Activated CD8-positive, alpha-beta memory T cell treated with anti-CD3 and anti-CD28 coated beads, Interleukin-2, amount 10 ng/mL, durations not matched to agents 7 days and 5 days (primary cell): Measurements from ENCODE around the gene DTNBP1. TPM values are rescaled to one million over a fixed set of nuclear protein-coding genes. Genes with fewer than 3 reads are reported as not detected.

Experiments used
- ATAC-seq: fragments of 150-1000 bp; cut with Tn5 transposase; one replicate; pipeline ENCODE4 v1.10.0; 2021; ENCODE audit warnings: moderate library complexity
- CTCF ChIA-PET: fragments of 350-600 bp; sonication (Branson Sonifier 250); formaldehyde crosslinking; loops from one replicate; lab custom pipeline; 2021; ENCODE audit warnings: antibody characterized with exemption; lab: Charles Lee
- DNase-seq: peaks from one replicate; pipeline ENCODE4 v3.0.0-alpha.2; 2020
- H3K27ac Mint-ChIP-seq: one replicate; pipeline ENCODE4 v1.8.0; 2021; ENCODE audit warnings: mild to moderate bottlenecking, mixed read lengths
- H3K27me3 Mint-ChIP-seq: one replicate; pipeline ENCODE4 v1.8.0; 2021; ENCODE audit warnings: mixed read lengths
- H3K36me3 Mint-ChIP-seq: one replicate; pipeline ENCODE4 v1.8.0; 2021; ENCODE audit warnings: mild to moderate bottlenecking, mixed read lengths
- H3K4me1 Mint-ChIP-seq: one replicate; pipeline ENCODE4 v1.8.0; 2021; ENCODE audit warnings: mixed read lengths
- H3K4me3 Mint-ChIP-seq: one replicate; pipeline ENCODE4 v1.8.0; 2021; ENCODE audit warnings: mild to moderate bottlenecking, moderate library complexity, mixed read lengths
- H3K9me3 Mint-ChIP-seq: one replicate; pipeline ENCODE4 v1.8.0; 2022; ENCODE audit warnings: low read depth, mixed read lengths
- total RNA-seq, 2 experiments: library from RNA; stranded (reverse); gene quantifications; one replicate each; pipeline ENCODE4 v1.2.3, GENCODE V29; 2021

DTNBP1 gene
- total RNA-seq, 2 experiments from 2014 or later = 15.3 to 18.5 TPM

DNA sequence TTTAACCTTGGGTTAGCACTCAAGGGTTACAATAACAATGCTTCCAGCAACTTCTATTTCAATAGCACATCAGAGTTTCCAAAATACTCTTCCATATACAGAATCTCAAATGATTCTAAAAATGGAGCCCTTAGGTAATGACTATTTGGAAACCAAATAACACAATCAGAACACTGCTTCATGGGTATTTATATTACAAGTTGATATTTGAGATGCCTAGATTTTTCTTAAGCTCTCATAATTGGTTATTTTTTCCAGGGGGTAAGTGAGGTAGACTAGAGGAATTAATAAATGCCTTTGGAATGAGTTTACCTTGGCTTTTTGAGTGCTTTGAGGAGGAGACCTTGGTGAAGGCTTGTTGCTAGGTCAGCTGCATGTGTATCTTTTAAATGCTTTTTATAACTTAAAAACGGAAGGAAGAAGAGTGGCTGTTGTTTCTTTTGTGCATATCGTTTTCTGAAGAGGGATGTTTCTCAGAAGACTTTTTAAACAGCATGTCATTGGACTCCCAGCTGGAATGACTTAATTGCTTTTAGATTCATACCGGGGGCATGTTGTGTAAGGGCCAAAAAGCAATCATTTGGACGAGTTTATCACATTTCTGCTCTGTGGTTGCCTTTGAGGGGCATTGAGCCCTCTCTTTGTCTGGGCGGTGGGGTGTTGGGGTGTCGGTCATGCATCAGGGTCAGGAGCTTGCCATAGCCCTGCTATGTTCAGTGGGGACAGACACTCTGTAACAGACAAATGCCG is 186.0 kb downstream of the DTNBP1 start:
- Mint-ChIP-seq H3K9me3 (no peaks in the 10 kb centered on the region), H3K4me3 (no peak overlapping the region), H3K27me3 (no peaks in the 10 kb centered on the region), H3K4me1 (peaks cover 4% of the 10 kb centered on the region), H3K36me3 (peaks cover 16% of the 10 kb centered on the region), H3K27ac (no peak overlapping the region)
- ATAC-seq (no peak), DNase-seq (no peak)
- CTCF ChIA-PET = interaction anchor here (1.6 kb wide), 1 partner anchor 14 kb away, joined by 4 read pairs; no protein-coding TSS in a partner anchor

DNA sequence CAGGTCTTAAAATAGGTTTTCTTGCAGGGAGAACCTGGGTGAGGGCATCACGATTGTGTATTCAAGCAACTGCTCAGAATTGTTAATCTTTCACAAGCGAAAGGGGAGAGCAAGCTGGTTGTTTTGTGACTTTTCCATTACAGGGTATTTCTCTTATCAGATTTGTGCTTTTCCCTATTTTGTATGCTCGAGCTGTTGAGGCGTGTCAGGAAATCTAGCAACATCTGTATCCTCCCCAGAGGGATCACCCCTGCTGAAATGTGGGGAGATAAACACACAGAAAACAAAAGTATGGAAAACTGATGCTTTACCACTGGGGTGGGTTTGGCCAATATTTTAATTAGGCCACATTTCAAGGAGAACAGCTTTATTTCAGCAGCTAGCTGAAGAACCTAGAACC is 187.0 kb downstream of the DTNBP1 start:
- ATAC-seq = no peak
- Mint-ChIP-seq H3K4me1 (no peaks in the 10 kb centered on the region), H3K4me3 (no peak overlapping the region), H3K27ac (no peak overlapping the region), H3K27me3 (no peaks in the 10 kb centered on the region), H3K9me3 (no peaks in the 10 kb centered on the region), H3K36me3 (peaks cover 16% of the 10 kb centered on the region)
- CTCF ChIA-PET = interaction anchor here (1.7 kb wide), 1 partner anchor 15 kb away, joined by 4 read pairs; no protein-coding TSS in a partner anchor
- no peak for DNase-seq

DNA sequence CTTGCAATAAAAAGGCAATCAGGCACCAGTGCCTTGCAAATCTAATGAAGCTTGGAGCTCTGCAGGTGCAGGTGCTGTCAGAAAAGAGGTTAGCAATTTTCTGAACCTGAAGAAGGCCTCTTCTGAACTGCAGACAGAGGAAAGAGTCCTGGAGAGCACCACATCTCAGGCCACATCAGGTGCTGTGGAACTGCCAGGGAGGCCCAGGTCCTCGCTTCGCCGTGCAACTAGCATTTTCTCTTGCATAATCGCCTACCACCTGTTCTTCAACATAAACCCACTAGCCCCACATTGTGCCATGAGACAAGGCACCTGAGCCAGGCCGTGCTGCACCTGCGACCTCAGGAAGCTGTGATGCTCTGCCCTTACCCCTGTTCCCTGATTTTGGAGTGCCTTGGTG is 187.6 kb downstream of the DTNBP1 start:
- no peak for DNase-seq
- CTCF ChIA-PET = interaction anchor here (1.7 kb wide), 1 partner anchor 15 kb away, joined by 4 read pairs; no protein-coding TSS in a partner anchor
- no peaks in the 10 kb centered on the region for H3K4me1 Mint-ChIP-seq

DNA sequence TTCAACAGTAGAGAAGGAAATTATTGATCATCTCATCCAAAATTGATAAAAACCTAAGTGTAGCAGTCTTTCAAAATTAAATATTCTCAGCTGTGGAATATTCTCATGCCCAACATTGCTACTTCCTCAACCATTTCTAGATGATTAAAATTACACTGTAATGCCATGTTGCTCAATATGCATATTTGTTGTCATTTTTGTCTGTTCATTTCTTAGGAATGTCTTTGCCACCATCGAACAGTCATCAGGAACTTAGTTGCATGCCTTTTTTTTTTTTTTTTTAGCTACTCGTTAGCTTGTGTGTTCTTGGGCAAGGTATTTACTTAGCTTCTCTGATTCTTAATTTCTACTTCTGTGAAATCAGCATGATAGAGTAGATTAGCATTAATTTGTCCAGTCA is 188.6 kb downstream of the DTNBP1 start:
- DNase-seq (no peak), ATAC-seq (no peak)
- Mint-ChIP-seq H3K9me3 (no peaks in the 10 kb centered on the region), H3K4me1 (no peaks in the 10 kb centered on the region), H3K36me3 (peaks cover 16% of the 10 kb centered on the region), H3K27me3 (no peaks in the 10 kb centered on the region), H3K4me3 (no peak overlapping the region), H3K27ac (no peak overlapping the region)
- CTCF ChIA-PET = no interaction called here

More for the DNA sequence above, 187.6 kb downstream of the DTNBP1 start:
- Mint-ChIP-seq H3K4me3 (no peak overlapping the region), H3K36me3 (peaks cover 16% of the 10 kb centered on the region), H3K27me3 (no peaks in the 10 kb centered on the region), H3K27ac (no peak overlapping the region), H3K9me3 (no peaks in the 10 kb centered on the region)
- no peak for ATAC-seq

- ATAC-seq (no peak), DNase-seq (no peak)
- Mint-ChIP-seq H3K4me1 (no peaks in the 10 kb centered on the region), H3K9me3 (no peaks in the 10 kb centered on the region), H3K36me3 (peaks cover 18% of the 10 kb centered on the region), H3K27me3 (no peaks in the 10 kb centered on the region), H3K4me3 (no peak overlapping the region), H3K27ac (no peak overlapping the region)
- CTCF ChIA-PET = no interaction called here
Measured at GRCh38 chr6:15473741-15474161, 189.1 kb downstream of the DTNBP1 start.

DNA sequence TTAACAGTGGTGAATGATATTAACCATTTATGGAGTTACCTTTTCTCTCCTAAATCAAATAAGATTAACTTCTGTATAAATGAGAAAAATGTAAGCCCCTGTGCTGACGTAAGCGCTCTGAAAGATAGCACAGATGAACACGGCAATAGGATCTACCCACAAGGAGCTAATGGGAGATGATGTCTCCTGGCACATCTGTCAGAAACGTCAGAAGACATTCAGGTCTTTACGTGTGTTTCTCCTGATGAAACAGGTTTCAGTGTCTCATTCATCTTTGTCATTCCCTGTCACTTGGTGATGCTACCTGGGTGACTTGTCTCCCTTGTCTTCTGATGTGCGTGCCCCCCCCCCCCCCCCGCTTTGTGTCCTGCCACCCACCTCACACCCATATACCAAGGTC is 189.7 kb downstream of the DTNBP1 start:
- ATAC-seq = no peak
- no peak for DNase-seq
- CTCF ChIA-PET = no interaction called here
- no peak overlapping the region for H3K27ac Mint-ChIP-seq
- no peaks in the 10 kb centered on the region for H3K27me3 Mint-ChIP-seq
- H3K4me1 Mint-ChIP-seq = no peaks in the 10 kb centered on the region
- H3K9me3 Mint-ChIP-seq = no peaks in the 10 kb centered on the region
- peaks cover 24% of the 10 kb centered on the region for H3K36me3 Mint-ChIP-seq
- no peak overlapping the region for H3K4me3 Mint-ChIP-seq
